GM18868 (cell line): ENCODE measurements around the gene ARRB1.
"Not testable (repeated sequence)": the region's sequence is repeated elsewhere in the genome, so short reads cannot be mapped to it uniquely, and the experiment has no call there.

ENCODE experiments used
- ATAC-seq: cut with Tn5 transposase; IDR thresholded peaks from one replicate; pipeline ENCODE4 v1.9.1; 2021; ENCODE audit warnings: mild to moderate bottlenecking, moderate library complexity; ENCODE audit not compliant: unreplicated experiment

The ARRB1 gene

GRCh38 chr11:75344761-75345454 lies 6.6 kb downstream of the ARRB1 start:
- no peak for ATAC-seq

- no peak for ATAC-seq
These were observed 7.3 kb downstream of the ARRB1 start for GRCh38 chr11:75344186-75344585.

DNA sequence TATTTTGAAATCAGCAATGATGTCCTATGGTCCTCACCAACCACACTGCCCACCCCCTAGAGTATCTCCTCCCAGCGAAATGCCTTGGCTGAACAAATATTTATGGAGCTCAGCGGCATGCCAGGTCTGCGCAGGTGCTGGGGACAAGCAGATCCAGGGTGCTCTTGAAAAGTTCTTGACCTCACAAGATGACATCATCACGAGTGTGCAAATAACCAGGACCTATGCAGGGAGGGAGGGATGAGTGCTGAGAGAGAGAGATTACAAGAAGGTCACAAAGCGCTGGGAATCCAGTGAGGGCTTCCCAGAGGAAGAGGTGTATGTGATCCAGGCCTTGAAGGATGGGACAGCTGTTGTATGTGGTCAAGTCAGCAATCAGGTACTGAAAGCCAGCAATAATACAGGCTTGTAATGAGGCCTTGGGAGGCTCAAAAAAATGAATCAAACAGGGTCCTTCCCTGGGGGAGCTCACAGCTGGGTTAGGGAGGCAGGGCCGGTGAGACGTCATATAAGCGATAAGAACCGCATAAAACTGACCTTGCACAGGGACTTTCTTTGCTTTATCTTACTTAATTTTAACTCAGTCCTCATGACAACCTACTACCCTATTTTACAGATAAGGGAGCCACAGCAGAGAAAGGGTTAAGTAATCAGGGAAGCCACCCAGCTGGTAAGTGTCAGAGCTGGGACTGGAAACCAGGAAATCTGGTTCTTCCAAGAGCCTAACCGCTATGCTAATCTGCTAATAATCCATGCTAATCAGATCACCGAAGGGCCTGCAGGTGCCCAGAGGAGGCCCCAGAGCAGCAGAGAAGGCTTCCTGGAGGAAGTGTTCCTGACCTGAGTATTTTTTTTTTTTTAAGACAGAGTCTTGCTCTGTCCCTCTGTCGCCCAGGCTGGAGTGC lies 8.2 kb downstream of the ARRB1 start:
- no peak for ATAC-seq

DNA sequence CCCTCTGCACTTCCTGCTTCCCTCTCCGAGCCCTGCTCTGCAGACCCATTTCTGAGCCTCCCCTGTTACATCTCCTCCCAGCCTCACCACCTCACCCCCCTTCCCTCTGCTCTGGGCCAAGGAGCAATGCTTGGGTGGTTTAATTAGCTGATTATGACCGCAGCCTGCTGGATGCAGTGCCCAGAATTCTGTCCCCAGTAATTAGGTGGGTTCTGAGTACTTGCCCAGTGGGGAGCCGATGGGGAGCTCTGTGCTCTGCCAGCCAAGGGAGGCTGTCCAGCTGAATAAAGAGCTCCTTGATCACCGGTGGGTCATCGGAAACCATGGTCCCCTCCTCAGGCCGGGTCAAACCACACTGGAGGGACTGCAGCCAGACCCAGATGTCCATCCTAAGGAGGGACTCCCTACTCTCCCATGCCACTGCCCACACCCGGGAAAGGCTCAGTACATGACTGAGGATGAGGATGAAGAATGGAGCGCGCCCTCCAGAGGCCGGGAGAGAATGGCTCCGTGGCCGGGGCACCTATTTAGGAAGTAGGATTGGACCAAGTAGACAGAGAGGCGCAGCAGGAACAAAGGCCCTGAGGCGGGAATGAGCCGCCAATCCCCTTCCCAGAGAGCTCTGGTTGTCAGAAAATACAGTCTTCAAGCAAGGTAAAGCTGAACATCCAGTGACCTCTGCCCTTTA lies 9.1 kb downstream of the ARRB1 start:
- ATAC-seq = no peak

DNA sequence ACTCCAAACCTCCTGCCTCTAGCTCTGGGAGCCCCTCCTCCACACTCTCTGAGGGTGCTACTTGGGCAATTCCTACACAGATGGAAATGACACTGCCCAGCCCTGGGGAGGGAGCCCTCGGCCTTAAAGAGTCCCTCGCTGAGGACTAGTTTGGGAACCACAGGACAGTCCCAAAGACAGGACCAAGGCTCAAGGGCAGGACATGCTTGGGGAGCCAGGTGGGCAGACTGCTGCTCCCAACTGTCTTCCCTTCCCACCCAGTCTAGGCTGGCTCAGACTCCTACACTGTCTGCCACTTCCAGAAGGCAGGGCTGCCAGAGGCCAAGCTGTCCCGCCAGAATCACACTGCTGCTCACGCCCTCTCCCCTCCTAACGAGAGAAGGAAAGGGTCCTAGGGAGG lies 9.8 kb downstream of the ARRB1 start:
- no peak for ATAC-seq

DNA sequence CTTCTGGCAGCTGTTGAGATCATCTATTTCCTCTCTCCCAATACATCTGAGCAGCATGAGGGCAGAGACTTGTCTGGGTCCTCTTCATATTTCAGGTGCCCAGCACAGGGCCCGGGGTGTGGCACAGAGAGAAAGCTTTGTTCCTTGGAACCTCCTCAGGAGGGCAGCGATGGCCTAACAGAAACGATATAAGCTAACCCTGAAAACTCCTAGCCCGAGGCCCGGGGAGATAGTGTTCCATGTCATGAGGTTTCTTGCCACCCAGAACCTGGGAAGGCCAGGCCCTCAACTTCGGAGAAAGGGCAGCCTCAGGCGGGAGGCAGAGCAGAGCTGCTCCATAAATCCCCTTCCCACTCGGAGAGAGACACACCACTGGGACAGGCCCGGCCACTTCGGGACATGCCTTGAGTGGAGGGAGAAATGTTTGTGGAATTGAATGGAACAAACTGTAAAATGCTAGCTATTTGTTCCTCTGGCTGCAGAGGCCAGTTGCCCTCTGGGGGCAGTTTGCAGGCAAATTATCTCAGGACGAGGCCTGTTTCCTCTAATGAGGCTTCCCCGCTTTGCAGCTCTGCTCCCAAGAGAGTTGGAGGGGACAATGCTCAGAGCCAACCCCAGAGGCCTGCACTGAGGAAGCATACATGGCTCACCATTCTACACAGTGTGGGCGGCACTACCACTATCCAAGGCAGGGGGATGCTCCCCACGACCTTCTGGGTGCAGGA lies 11.6 kb downstream of the ARRB1 start:
- ATAC-seq = peak; percentile 34

DNA sequence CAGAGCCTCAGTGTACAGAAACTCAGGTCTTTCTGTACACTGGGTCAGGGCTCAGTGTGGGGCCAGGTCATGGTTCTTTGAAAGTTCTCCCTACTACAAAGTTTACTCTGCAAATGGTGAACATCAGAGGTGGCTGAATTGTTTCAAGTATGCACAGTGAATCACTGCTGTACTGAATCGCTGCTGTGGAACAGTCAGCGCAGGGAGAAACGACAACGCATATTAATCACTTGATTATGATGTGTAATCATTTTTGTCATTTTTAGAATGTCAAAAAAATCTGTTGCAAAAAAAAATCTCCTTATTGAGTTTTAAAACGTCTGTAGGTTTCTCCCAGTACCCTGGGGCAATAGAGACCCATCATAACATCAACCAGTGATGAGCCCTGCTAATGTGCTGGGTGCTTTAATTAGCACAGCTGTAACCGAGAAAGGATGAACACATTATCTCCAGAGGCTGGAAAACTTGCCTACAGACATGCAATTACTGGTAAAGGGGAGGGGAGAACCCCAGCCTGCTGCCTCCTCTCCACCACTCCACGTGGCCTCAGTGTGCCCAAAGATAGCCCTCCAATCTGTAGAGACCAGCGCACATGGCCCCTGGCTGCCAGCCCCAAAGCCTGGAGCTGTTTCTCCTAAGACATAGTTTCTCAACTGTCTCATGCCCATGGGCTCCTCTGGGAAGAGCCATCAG lies 12.8 kb downstream of the ARRB1 start:
- ATAC-seq = no peak

DNA sequence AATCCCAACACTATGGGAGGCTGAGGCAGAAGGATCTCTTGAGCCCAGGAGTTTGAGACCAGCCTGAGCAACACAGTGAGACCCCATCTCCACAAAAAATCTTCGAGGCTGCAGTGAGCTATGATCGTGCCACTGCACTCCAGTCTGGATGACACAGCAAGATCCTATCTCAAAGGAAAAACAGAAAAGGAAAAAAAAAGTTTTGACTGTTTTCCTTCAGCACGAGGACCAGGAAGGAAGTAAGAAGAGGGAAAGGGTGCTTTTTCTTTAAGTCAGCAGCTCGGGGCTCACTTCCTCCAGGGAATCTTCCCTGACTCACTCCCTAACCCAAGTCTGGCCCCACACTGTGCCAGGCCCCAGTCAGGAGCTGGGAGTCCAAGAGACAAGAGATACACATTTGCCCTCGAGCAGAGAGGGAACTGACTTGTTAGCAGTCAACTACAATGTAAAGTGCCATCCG lies 14.2 kb downstream of the ARRB1 start:
- no peak for ATAC-seq

DNA sequence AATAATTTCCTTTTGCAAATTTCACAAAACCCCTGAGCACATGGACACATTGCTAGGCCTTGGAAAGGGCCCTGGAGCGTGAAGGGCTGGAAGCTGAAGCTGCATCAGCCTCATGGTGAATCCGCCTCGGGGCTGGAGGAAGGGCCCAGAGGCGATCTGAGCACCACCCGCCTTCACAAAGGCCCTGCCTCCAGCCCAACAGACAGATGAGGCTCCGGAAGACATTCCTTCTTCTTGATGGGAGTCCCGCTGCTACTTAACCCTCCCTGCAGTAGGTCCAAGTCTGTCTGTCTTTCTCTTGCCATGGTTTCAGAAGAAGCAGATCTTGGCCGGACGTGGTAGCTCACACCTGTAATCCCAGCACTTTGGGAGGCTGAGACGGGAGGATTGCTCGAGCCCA lies 16.5 kb downstream of the ARRB1 start:
- ATAC-seq = no peak

DNA sequence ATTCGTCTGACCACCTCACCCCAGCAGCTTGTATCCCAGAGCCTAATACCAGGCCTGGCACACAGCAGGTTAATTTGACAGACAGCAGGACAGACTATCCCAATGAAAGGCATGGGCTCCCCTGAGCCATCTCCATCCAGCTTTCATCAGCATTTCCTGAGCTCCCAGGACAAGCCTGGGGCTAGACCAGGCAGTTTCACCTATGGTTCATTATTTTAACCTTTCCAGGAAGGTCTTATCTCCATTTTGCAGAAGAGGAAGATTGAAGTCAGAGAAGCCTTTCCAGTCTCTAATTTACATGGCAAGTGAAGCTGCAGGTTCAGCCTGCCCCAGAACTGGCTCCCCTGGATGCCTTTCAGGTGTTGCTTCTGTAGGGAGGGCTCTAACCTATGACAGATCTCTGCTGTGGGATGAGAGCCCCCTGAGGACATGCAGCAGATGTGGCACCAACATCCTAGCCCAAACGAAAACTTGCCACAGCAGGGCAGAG lies 17.0 kb downstream of the ARRB1 start:
- no peak for ATAC-seq

GRCh38 chr11:75333807-75334140 lies 17.7 kb downstream of the ARRB1 start:
- ATAC-seq = no peak

DNA sequence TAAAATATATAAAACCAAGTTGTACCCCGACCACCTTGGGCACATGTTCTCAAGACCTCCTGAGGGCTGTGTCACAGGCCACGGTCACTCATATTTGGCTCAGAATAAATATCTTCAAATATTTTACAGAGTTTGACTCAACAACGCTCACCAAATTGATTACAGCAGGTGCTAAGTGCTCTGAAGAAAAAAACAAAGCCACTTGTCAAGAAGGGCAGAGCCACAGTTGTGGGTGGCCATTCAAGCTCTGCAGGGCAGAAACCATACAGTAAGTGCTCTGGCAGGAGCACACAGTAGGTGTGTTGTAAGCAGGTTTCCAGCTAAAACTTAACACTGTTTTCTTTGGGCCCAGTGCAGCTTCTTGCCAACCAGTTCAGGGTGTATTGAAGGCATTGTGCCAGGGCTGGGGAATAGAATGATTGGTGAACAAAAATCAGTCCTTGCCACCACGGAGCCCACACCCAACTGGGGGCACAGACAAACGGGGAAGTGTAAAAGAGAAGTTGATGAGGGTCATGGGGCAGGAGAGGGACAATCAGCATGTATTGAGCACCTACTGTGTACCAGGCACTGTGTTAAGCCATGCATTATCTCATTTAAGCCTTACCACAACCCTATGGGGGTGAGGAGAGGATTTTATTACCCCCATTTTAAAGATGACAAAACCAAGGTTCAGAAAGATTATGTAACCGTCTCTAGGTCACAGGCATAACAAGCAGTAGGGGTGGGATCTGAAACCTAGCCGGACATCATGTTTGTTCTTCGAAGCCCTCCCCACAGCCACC lies 18.2 kb downstream of the ARRB1 start:
- no peak for ATAC-seq

DNA sequence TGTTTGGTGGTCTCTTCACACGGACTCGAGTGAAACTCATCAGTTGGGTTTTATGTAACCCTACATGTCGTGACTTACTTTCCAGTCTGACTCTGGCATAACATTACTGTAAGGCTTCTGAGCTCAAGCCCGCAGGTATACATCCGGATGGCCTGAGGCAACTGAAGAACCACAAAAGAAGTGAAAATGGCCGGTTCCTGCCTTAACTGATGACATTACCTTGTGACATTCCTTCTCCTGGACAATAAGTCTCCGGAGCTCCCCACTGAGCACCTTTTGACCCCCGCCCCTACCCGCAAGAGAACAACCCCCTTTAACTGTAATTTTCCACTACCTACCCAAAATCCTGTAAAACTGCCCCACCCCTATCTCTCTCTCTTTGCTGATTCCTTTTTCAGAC lies 19.7 kb downstream of the ARRB1 start:
- ATAC-seq = not testable (repeated sequence)

GRCh38 chr11:75331304-75331703 lies 20.2 kb downstream of the ARRB1 start:
- ATAC-seq = not testable (repeated sequence)

- ATAC-seq = not testable (repeated sequence)
These were observed 20.6 kb downstream of the ARRB1 start for GRCh38 chr11:75330886-75331285.

DNA sequence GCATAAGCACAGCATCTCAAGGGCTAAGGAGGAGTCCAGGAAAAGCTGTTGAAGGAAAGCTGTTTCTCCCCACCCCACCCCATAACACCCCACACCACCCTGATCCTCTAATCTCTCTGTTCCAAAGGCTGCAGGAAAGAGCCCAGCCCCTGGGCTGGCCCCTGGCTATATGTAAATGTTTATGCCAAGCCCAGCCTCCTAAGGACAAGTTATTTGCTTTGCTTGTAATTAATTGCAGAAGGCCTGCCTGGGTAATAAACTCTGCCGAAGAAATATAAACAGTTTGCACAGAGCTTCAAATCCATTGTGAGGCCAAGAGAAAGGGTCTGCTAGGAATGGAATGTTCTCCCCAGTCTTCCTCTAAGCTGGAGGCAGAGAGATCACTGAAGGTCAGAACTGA lies 21.2 kb downstream of the ARRB1 start:
- ATAC-seq = no peak

DNA sequence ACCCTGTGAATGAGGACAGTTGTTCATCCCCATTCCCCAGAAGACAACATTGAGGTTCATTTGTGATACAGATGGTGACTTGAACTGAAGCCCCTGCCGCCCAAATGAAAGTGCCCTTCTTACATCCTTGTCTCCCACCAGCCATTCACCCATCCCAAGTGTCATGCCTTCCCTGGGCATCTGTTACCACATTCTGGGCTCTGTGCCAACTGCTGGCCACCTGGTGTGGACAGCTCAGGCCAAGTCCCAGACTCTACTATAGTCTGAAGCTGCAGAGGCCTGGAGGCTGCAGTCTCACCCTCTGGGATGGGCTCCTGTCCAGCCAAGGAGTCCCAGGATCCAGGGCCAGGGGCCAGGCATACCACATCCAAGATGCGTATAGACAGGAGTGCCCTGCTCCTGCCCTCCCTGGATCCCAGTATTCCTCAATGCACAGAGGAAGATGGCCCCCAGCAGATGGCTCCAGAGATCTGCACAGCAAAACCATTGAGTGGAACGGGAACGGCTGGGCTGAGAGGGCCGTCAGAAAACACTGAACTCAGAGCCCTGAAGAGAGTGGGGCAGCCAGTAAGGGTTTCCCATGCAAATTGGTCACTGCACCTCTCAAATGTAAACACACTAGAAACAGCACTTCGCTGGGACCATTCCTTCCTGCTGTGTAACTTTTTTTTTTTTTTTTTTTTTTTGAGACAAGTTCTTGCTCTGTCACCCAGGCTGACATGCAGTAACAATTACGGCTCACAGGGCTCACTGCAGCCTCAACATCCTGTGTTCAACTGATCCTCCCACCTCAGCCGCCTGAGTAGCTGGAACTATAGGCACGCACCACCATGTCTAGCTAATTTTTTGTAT lies 22.8 kb downstream of the ARRB1 start:
- ATAC-seq = peak; percentile 64

GRCh38 chr11:75326439-75326810 lies 25.0 kb downstream of the ARRB1 start:
- ATAC-seq = no peak
